Measurements from ENCODE around the gene TRPM3. TPM values are rescaled to one million over a fixed set of nuclear protein-coding genes. Genes with fewer than 3 reads are reported as not detected.

TRPM3 gene
- polyA plus RNA-seq, 3 donors, result not detected

- H3K4me1 Mint-ChIP-seq, result no peaks in the 10 kb centered on the region
- no peak overlapping the region for H2AFZ ChIP-seq (ENCODE audit: insufficient read depth, low read depth, low read length, poor library complexity, severe bottlenecking)
- H4K20me1 ChIP-seq (ENCODE audit: insufficient read depth, low read length), result no peaks in the 10 kb centered on the region
- no peak overlapping the region for H3K4me3 ChIP-seq (replicated peaks in 1 of 3; ENCODE audit: low read depth in 2 of 3, low read length in 3 of 3)
- H3K9ac ChIP-seq (ENCODE audit: insufficient read depth, low read length, poor library complexity, severe bottlenecking), result no peak overlapping the region
- no peak overlapping the region for H3K27ac ChIP-seq (ENCODE audit: low read depth in 1 of 2, low read length in 2 of 2)
- H3K4me1 ChIP-seq (ENCODE audit: control insufficient read depth in 1 of 2, insufficient read depth in 2 of 2, low read length in 2 of 2), result no peaks in the 10 kb centered on the region
- no peak for TF ChIP-seq CTCF (IDR thresholded peaks at IDR 0.05)
- H3K9me3 ChIP-seq (replicated peaks in 1 of 2; ENCODE audit: control insufficient read depth in 1 of 2, insufficient read depth in 1 of 2, low read length in 2 of 2), result no peaks in the 10 kb centered on the region
- H3K27me3 ChIP-seq (ENCODE audit: control insufficient read depth in 2 of 2, insufficient read depth in 2 of 2, low read length in 2 of 2), result no peaks in the 10 kb centered on the region
- H3K9me3 Mint-ChIP-seq, result peaks cover 0 to 2% (median 0%) of the 10 kb centered on the region in 7 donors
- H3K27me3 Mint-ChIP-seq (ENCODE audit: low read depth in 3 of 3), result peaks cover 0 to 2% (median 2%) of the 10 kb centered on the region in 3 donors
- no peak overlapping the region for H3K4me3 Mint-ChIP-seq
- no peak for DNase-seq
- H3K4me2 ChIP-seq (replicated peaks; ENCODE audit: extremely low read depth, low read length, poor library complexity, severe bottlenecking), result no peak overlapping the region
- H3K36me3 ChIP-seq (replicated peaks in 1 of 2; ENCODE audit: control insufficient read depth in 1 of 2, insufficient read depth in 2 of 2, low read length in 2 of 2), result no peaks in the 10 kb centered on the region
- WGBS (ENCODE audit: insufficient coverage), result 100% methylated on average over 1 of the region's 2 CpGs
- no peak overlapping the region for H3K27ac Mint-ChIP-seq
- intact Hi-C loops (cut with micrococcal nuclease), result no loop called here
- no peaks in the 10 kb centered on the region for H3K79me2 ChIP-seq (ENCODE audit: insufficient read depth, low read length)
- no peaks in the 10 kb centered on the region for H3K36me3 Mint-ChIP-seq
Measured at GRCh38 chr9:70840266-70840665, 281.2 kb downstream of the TRPM3 start.

- H3K4me2 ChIP-seq (replicated peaks; ENCODE audit: extremely low read depth, low read length, poor library complexity, severe bottlenecking), result no peak overlapping the region
- no peak overlapping the region for H3K4me3 ChIP-seq (replicated peaks in 1 of 3; ENCODE audit: low read depth in 2 of 3, low read length in 3 of 3)
- Mint-ChIP-seq H3K27me3 (ENCODE audit: low read depth in 3 of 3) (peaks cover 0 to 2% (median 0%) of the 10 kb centered on the region in 3 donors), H3K36me3 (no peaks in the 10 kb centered on the region), H3K4me3 (no peak overlapping the region), H3K9me3 (peaks cover 0 to 1% (median 0%) of the 10 kb centered on the region in 7 donors), H3K4me1 (no peaks in the 10 kb centered on the region), H3K27ac (no peak overlapping the region)
- H4K20me1 ChIP-seq (ENCODE audit: insufficient read depth, low read length), result no peaks in the 10 kb centered on the region
- H3K27ac ChIP-seq (ENCODE audit: low read depth in 1 of 2, low read length in 2 of 2), result no peak overlapping the region
- no peak for DNase-seq
- no peak overlapping the region for H2AFZ ChIP-seq (ENCODE audit: insufficient read depth, low read depth, low read length, poor library complexity, severe bottlenecking)
- H3K79me2 ChIP-seq (ENCODE audit: insufficient read depth, low read length), result no peaks in the 10 kb centered on the region
- no peak for TF ChIP-seq CTCF (IDR thresholded peaks at IDR 0.05)
- H3K9me3 ChIP-seq (replicated peaks in 1 of 2; ENCODE audit: control insufficient read depth in 1 of 2, insufficient read depth in 1 of 2, low read length in 2 of 2), result no peaks in the 10 kb centered on the region
- no peak overlapping the region for H3K9ac ChIP-seq (ENCODE audit: insufficient read depth, low read length, poor library complexity, severe bottlenecking)
- H3K4me1 ChIP-seq (ENCODE audit: control insufficient read depth in 1 of 2, insufficient read depth in 2 of 2, low read length in 2 of 2), result no peaks in the 10 kb centered on the region
- no peaks in the 10 kb centered on the region for H3K36me3 ChIP-seq (replicated peaks in 1 of 2; ENCODE audit: control insufficient read depth in 1 of 2, insufficient read depth in 2 of 2, low read length in 2 of 2)
- no CpG with 5 or more reads among the region's 4 CpGs for WGBS (ENCODE audit: insufficient coverage)
- H3K27me3 ChIP-seq (ENCODE audit: control insufficient read depth in 2 of 2, insufficient read depth in 2 of 2, low read length in 2 of 2), result no peaks in the 10 kb centered on the region
- intact Hi-C loops (cut with micrococcal nuclease), result no loop called here
Measured at GRCh38 chr9:70835323-70835722, 286.1 kb downstream of the TRPM3 start.

Data from CD14-positive monocyte (primary cell).